Left lung (tissue), 10 donors: ENCODE data around the gene KIF13A. TPM values are rescaled to one million over a fixed set of nuclear protein-coding genes. Genes with fewer than 3 reads are reported as not detected.

Experiments used
- ATAC-seq: fragments of 200-7000 bp; cut with Tn5 transposase; one replicate; pipeline ENCODE4 v1.9.1; 2020; ENCODE audit warnings: moderate library complexity
- DNase-seq, 4 donors: peaks; one replicate each; pipeline ENCODE4 v3.0.0-alpha.2; 2013 to 2020
- H3K27ac ChIP-seq, 2 donors: fragments of 200-600 bp; sonication (generic) in 1 of 2; one replicate each; pipeline versions ENCODE4 v1.5.0 to v1.8.0; 2020 to 2021
- H3K27me3 ChIP-seq, 2 donors: fragments of 200-600 bp; sonication (generic) in 1 of 2; one replicate each; pipeline versions ENCODE4 v1.5.0 to v1.8.0; 2020 to 2021
- H3K36me3 ChIP-seq, 2 donors: fragments of 200-600 bp; sonication (generic) in 1 of 2; one replicate each; pipeline versions ENCODE4 v1.5.0 to v1.8.0; 2020 to 2021
- H3K4me1 ChIP-seq, 2 donors: fragments of 200-600 bp; one replicate each; pipeline ENCODE4 v1.8.0; 2021
- H3K4me3 ChIP-seq, 2 donors: fragments of 200-600 bp; sonication (generic) in 1 of 2; one replicate each; pipeline versions ENCODE4 v1.5.0 to v1.8.0; 2020 to 2021; ENCODE audit warnings: mild to moderate bottlenecking in 1 of 2
- H3K9me3 ChIP-seq, 2 donors: fragments of 200-600 bp; sonication (generic) in 1 of 2; one replicate each; pipeline versions ENCODE4 v1.5.0 to v1.8.0; 2020 to 2021
- intact Hi-C, 2 donors: fragments of 100-400 bp; cut with DNase I; formaldehyde crosslinking; loops; one replicate each; pipeline versions ENCODE4 v1.11.2 to v1.14.2; 2022
- polyA plus RNA-seq, 6 donors: library from polyadenylated mRNA; unstranded; fragments of 120-200 nt; gene quantifications; one replicate each; pipeline ENCODE4 v1.2.1, GENCODE V29; 2013; ENCODE audit not compliant: insufficient read length in 6 of 6
- total RNA-seq, 2 donors: library from RNA; stranded (reverse); fragmentation: NEBNext Ultra II Directional; extraction: Animal tissue kit (Norgen Biotek cat#: 25700); gene quantifications; one replicate each; pipeline ENCODE4 v1.2.1, GENCODE V29; 2021
- TF ChIP-seq, protein P1 (sequence below), 2 donors: fragments of 200-600 bp; sonication (generic) in 1 of 2; IDR thresholded peaks; one replicate each; pipeline versions ENCODE4 v1.5.0 to v1.8.0; 2021; ENCODE audit warnings: antibody characterized with exemption in 2 of 2
- donor health status: DM: no; HTN: yes; CAD: no.
- donor health status: DM: no; HTN: no; CAD: no.

The KIF13A gene
- total and polyA plus RNA-seq, 8 donors = 42.1 to 50.1 (median 46.3) TPM

- no peaks in the 10 kb centered on the region for H3K9me3 ChIP-seq
- no peak overlapping the region for H3K27ac ChIP-seq
- ATAC-seq (no peak), DNase-seq (no peak)
- intact Hi-C loops = no loop called here
- TF ChIP-seq, protein P1, sequence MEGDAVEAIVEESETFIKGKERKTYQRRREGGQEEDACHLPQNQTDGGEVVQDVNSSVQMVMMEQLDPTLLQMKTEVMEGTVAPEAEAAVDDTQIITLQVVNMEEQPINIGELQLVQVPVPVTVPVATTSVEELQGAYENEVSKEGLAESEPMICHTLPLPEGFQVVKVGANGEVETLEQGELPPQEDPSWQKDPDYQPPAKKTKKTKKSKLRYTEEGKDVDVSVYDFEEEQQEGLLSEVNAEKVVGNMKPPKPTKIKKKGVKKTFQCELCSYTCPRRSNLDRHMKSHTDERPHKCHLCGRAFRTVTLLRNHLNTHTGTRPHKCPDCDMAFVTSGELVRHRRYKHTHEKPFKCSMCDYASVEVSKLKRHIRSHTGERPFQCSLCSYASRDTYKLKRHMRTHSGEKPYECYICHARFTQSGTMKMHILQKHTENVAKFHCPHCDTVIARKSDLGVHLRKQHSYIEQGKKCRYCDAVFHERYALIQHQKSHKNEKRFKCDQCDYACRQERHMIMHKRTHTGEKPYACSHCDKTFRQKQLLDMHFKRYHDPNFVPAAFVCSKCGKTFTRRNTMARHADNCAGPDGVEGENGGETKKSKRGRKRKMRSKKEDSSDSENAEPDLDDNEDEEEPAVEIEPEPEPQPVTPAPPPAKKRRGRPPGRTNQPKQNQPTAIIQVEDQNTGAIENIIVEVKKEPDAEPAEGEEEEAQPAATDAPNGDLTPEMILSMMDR (IDR thresholded peaks at IDR 0.05) = no peak
- H3K36me3 ChIP-seq = no peaks in the 10 kb centered on the region
- no peaks in the 10 kb centered on the region for H3K27me3 ChIP-seq
- H3K4me1 ChIP-seq = no peaks in the 10 kb centered on the region
- H3K4me3 ChIP-seq = no peak overlapping the region
Measured at GRCh38 chr6:18031680-18032256, 44.3 kb upstream of the KIF13A start.

- no peaks in the 10 kb centered on the region for H3K4me1 ChIP-seq
- TF ChIP-seq, protein P1 (IDR thresholded peaks at IDR 0.05) = no peak
- no peaks in the 10 kb centered on the region for H3K9me3 ChIP-seq
Measured at GRCh38 chr6:18031189-18031588, 43.8 kb upstream of the KIF13A start.

GRCh38 chr6:18028332-18028731 lies 40.9 kb upstream of the KIF13A start:
- no peaks in the 10 kb centered on the region for H3K9me3 ChIP-seq
- intact Hi-C loops = no loop called here
- TF ChIP-seq, protein P1 (IDR thresholded peaks at IDR 0.05) = no peak
- H3K4me3 ChIP-seq = no peak overlapping the region
- H3K27ac ChIP-seq = no peak overlapping the region
- ATAC-seq (no peak), DNase-seq (no peak)
- H3K27me3 ChIP-seq = no peaks in the 10 kb centered on the region
- H3K36me3 ChIP-seq = no peaks in the 10 kb centered on the region
- no peaks in the 10 kb centered on the region for H3K4me1 ChIP-seq

More at GRCh38 chr6:18031189-18031588, 43.8 kb upstream of the KIF13A start:
- intact Hi-C loops = no loop called here
- ATAC-seq (no peak), DNase-seq (no peak)
- H3K27me3 ChIP-seq = no peaks in the 10 kb centered on the region
- no peak overlapping the region for H3K4me3 ChIP-seq
- H3K36me3 ChIP-seq = no peaks in the 10 kb centered on the region
- H3K27ac ChIP-seq = no peak overlapping the region

DNA sequence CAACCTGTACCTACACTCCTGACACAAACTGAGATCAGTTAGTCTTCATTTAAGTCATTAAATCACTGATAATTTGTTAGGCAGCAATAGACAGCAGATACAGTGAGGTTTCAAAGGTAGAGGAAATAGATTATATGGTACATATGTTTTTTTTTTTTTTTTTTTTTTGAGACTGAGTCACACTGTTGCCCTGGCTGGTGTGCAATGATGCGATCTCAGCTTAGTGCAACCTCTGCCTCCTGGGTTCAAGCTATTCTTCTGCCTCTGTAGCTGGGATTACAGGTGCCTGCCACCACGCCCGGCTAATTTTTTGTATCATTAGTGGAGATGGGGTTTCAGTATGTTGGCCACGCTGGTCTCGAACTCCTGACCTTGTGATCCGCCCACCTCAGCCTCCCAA lies 38.2 kb upstream of the KIF13A start:
- H3K27ac ChIP-seq = no peak overlapping the region
- H3K27me3 ChIP-seq = no peaks in the 10 kb centered on the region
- no peak for ATAC-seq
- H3K36me3 ChIP-seq = no peaks in the 10 kb centered on the region
- H3K4me1 ChIP-seq = no peaks in the 10 kb centered on the region
- no peaks in the 10 kb centered on the region for H3K9me3 ChIP-seq
- TF ChIP-seq, protein P1 (IDR thresholded peaks at IDR 0.05) = no peak
- intact Hi-C loops = no loop called here
- DNase-seq = no peak
- H3K4me3 ChIP-seq = no peak overlapping the region

- intact Hi-C loops = no loop called here
- no peaks in the 10 kb centered on the region for H3K36me3 ChIP-seq
- no peak overlapping the region for H3K4me3 ChIP-seq
- DNase-seq (no peak), ATAC-seq (no peak)
- H3K9me3 ChIP-seq = no peaks in the 10 kb centered on the region
- no peaks in the 10 kb centered on the region for H3K4me1 ChIP-seq
- TF ChIP-seq, protein P1 (IDR thresholded peaks at IDR 0.05) = no peak
- H3K27ac ChIP-seq = no peak overlapping the region
- peaks cover 0 to 4% of the 10 kb centered on the region in 2 donors for H3K27me3 ChIP-seq
Measured at GRCh38 chr6:18024876-18025275, 37.4 kb upstream of the KIF13A start.
